HG03469 (cell line): Measurements from ENCODE around the gene PKIB.
A peak's percentile ranks its signal among the peaks of the same experiment; 100 is the strongest.
"Not testable (repeated sequence)": the region's sequence is repeated elsewhere in the genome, so short reads cannot be mapped to it uniquely, and the experiment has no call there.

Experiments used
- ATAC-seq: cut with Tn5 transposase; IDR thresholded peaks from one replicate; pipeline ENCODE4 v1.9.1; 2021; ENCODE audit warnings: mild to moderate bottlenecking, moderate library complexity, moderate number of reproducible peaks; ENCODE audit not compliant: unreplicated experiment

PKIB gene

GRCh38 chr6:122736616-122737015 is 126.4 kb downstream of the PKIB start:
- ATAC-seq: no peak

DNA sequence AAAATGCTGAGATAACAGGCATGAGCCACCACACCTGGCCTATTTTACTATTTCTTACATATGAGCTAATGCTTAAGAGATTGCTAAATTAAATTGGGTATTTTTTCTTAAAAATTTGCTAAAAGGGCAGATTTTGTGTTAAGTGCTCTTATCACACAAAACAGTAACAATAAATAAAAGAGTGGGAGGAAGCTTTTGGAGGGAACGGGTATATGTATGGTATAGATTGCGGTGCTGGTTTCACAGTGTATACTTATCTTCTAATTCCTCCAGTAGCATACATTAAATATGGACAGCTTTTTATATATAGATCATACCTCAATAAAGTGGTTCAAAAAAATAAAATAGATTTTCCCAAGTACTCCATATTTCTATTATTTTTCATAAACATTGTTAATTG is 129.9 kb downstream of the PKIB start:
- no peak for ATAC-seq

DNA sequence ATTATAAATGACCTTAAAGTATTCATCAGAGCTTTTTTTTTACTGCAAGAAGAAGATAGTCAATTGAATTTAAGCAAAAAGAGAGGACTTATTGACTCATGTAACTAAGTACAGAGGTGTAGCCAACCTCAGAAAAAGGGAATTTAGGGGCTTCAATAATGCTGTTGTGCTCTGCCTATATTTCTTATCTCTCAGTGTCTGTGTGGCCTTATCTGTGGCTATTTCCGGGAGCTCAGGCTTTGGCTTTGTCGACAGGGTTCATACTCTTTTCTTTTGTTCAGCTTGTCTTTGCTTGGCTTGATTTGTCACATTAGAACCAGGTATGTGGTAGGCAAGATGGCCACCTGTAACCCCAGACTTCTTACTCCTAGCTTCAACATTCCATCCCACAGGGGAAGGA is 130.7 kb downstream of the PKIB start:
- ATAC-seq: no peak

DNA sequence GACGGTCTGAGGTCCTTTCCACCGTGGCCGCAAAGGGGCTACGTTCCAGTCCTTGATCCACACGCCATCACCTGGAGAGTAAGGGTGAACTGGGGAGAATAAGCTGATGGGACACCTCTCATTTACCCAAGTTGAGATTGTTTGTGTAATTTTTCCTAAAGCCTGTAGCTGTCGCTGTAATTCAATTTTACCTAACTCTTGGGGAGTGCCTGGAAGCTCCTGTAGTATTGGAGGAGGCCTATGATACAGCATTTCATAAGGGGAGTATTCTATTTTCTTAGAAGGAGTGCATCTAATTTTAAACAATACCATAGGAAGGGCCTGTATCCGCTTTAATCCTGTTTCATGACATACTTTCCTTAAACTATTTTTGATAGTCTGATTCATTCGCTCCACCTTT is 134.0 kb downstream of the PKIB start:
- not testable (repeated sequence) for ATAC-seq

DNA sequence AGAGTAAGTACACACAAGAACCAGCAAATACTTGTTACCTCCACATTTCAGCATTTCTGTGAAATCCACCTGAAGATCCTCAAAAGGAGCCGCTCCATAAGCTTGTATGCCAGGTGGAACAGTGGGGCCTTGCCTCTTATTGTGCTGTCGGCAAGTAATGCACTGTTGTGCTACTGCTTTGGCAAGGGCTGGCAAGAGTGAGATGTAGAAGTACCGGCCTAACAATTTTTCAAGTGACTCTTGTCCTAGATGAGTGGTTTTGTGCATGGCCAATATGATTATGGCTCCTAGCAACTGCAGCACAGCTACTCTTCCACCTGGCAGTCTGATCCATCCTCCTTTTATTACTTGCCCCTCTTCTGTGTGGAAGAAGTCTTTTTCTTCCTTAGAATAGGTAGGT is 134.7 kb downstream of the PKIB start:
- not testable (repeated sequence) for ATAC-seq

GRCh38 chr6:122746688-122747087 is 136.5 kb downstream of the PKIB start:
- no peak for ATAC-seq

DNA sequence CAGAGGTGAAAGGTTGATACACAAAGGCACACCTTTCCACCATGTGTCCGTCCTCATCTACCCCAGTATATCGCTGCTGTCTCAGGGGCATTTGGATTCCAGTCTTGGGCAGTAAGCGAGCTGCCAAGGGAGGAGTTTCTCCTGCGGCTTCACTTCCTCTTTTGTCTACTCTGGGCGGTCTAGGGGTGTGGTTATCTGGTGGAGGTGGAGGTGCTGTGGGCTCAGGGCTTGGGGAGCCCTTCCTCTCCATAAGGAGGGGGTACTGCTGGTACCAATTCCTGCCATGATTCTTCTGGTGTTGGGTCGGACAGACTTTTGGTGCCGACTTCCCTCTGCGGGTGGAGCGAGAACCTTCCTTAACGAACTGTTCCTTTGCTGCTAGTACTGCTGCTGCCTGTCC is 137.4 kb downstream of the PKIB start:
- ATAC-seq: no peak

DNA sequence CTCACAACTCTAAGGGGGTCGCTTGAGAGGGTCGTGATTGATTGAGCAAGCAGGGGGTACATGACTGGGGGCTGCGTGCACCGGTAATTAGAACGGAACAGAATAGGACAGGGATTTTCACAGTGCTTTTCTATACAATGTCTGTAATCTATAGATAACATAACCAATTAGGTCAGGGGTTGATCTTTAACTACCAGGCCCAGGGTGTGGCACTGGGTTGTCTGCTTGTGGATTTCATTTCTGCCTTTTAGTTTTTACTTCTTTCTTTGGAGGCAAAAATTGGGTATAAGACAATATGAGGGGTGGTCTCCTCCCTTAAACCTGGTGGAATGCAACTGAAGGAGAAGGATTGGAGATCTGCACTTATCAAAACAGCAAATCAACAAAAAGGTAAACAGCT is 138.7 kb downstream of the PKIB start:
- ATAC-seq: not testable (repeated sequence)

- no peak for ATAC-seq
Observed at GRCh38 chr6:122749451-122750050, 139.3 kb downstream of the PKIB start.

- peak; percentile 83 for ATAC-seq
Observed at GRCh38 chr6:122751326-122751725, 141.1 kb downstream of the PKIB start.

DNA sequence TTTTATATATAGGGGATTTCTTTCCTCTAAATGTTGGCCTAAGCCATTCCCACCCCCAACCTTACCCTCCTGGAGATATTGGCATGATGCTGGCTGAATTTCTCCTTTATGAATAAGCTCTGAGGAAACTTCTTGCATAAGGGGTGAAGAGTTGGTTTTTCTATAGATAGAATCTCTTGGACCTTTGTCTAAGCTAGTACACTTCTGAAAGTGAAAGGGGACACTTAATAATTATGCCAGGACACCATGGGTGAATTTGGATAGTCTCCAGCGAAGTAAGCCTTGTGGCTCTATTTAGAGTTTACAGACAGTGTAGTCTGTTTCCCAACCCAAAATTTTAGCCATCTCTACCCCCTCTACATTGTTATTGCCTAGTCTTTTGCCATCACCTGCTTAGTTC is 142.3 kb downstream of the PKIB start:
- no peak for ATAC-seq

- ATAC-seq: no peak
Observed at GRCh38 chr6:122753000-122753687, 142.9 kb downstream of the PKIB start.

DNA sequence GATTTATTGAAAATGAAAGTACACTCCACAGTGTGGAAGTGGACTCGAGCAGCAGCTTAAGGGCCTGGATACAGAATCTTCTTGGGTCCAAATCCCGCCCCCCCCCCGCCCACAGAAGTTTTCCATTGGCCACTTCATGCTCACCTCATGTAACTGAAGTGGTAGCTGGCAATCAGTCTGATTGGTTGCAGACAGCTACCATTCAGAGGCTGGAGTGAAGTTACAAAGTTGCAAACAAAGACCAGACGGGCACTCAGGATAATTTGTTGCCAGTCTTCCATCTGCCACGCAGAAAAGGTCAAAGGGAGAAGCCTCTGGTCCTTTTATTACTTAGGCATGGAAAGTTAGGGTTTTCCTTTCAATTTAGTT is 143.5 kb downstream of the PKIB start:
- ATAC-seq: no peak

DNA sequence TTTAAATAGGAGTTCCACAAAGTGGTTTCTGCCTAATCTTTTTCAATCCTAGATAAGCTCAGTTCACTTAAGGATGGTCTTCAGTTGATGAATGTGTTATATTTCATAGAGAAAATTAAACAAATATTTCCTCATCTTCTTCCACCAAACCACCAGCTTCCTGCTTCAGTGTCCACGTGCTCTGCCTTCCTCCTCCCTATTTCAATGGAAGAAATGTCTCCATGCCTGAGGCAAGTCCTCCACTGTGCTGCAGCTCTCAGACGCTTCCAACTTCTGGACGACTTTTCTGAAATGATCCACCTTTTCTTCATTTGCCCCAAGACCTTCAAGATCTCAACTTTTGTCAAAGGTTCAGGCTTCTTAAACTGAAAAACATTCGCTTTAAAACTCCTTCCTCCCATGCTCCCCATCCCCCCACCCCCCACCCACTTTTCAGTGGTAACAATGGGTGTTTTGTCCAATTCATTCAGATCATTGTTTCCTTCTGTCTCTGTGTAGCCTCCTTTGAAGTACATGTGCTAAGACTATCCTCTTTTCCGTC is 144.1 kb downstream of the PKIB start:
- no peak for ATAC-seq

DNA sequence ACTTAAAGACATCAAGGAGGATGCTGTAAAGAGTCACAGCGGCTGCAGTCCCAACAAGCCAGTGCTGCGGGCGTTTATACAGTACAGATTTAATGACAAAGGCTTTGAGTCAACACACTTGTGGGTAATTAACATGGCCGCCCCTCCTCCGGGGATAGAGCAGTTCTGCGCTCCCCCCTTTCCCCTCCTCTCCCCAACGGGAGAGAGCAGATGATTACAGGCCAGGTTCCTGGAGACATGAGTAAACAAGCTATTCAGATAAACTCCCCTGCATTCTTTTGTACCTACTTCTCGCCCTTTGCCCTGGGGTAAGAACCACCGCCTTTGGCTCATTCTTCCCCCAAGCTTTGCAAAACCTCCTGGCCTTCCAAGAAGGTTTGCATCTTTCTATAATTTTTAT is 145.7 kb downstream of the PKIB start:
- no peak for ATAC-seq

- peak; percentile 99 for ATAC-seq
Observed at GRCh38 chr6:122758927-122759334, 148.7 kb downstream of the PKIB start.

- no peak for ATAC-seq
Observed at GRCh38 chr6:122760330-122760729, 150.1 kb downstream of the PKIB start.

DNA sequence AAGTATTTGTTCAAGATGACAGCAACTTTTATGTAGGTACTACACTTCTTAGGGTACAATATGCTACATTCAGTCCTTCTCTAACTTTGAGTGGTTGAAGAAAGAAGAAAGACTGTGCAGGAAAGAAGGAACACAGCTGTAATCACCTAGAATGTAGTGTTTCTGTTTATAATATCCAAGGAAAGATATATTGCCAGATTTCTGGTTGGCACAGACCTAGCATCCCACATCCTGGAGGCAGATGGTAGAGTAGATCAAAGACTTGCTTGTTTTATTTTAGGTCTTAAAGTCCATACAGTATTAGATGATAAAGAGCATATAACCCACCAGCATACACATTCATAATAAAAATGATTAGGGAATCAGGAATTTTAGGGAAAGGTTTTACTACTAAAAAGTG is 156.1 kb downstream of the PKIB start:
- ATAC-seq: no peak

- no peak for ATAC-seq
Observed at GRCh38 chr6:122770835-122771601, 160.8 kb downstream of the PKIB start.

DNA sequence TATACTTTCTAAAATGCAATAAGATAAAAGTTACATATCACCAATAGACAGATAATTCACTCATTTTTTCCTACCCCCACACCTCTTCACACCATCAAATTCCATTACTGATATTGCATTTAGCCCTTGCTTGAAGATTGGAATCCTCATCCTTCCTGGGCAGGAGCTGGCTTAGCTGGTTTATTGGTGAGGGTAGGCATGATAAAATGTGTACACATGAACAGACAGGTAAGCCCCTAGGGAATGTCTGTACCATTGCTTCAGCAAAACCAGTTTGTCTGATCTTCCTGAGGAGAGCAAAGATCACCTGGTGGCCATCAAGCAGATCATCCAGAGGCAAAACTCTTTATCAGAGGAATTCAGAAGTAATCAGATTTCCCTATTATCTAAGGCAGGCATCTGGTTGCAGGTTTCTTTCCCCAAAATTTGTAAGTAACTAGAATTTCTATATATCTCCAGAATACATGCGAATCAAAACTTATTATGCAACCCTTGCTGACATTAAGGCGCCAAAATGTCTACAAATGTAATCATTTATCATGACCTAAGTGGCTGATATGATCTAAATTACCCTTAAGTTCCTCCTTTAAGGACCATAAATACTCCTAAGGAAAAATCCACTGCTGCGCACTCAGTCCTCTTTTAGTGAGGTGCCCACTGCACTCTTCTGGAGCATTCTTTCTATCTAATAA is 162.7 kb downstream of the PKIB start:
- ATAC-seq: no peak
